Right lobe of liver (tissue), 4 donors: Measurements from ENCODE around the gene PGD.

ENCODE experiments used
- CTCF ChIP-seq, 4 donors: fragments of 200-600 bp in 3 of 4; fragments of 450-650 bp in 1 of 4; IDR thresholded peaks; one replicate each; pipeline versions ENCODE4 v1.5.1 to v1.8.0; 2016 to 2022; ENCODE audit warnings: antibody characterized with exemption in 4 of 4, mild to moderate bottlenecking in 2 of 4
- POLR2A ChIP-seq: fragments of 450-650 bp; IDR thresholded peaks from one replicate; pipeline ENCODE4 v1.6.1; 2017; ENCODE audit warnings: antibody characterized with exemption, mild to moderate bottlenecking
- donor health status: DM: no; HTN: no; CAD: no.
- donor health status: DM: no; HTN: no; CAD: no.
- donor health status: DM: no; HTN: yes; CAD: no.

DNA sequence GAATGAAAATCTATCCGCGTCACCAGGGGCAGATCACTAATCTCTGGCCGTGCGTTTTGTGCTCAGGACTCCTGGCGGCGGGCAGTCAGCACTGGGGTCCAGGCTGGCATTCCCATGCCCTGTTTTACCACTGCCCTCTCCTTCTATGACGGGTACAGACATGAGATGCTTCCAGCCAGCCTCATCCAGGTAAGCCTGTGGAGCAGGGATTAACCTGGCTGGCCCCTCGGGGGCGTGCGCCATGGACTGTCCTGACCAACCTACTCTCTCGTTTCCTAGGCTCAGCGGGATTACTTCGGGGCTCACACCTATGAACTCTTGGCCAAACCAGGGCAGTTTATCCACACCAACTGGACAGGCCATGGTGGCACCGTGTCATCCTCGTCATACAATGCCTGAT, 20.5 kb downstream of the PGD start:
- no peak for TF ChIP-seq POLR2A
- TF ChIP-seq CTCF (IDR thresholded peaks at IDR 0.05) = no peak
